DMS79 treated with DMSO at 0.1 percent for 48 hours (cell line): ENCODE data around the gene IBA57.
"Not testable (repeated sequence)": the region's sequence is repeated elsewhere in the genome, so short reads cannot be mapped to it uniquely, and the experiment has no call there.

Experiments
- DNase-seq: peaks from one replicate; lab custom pipeline; 2025; lab: John Stamatoyannopoulos, UW

IBA57 gene

DNA sequence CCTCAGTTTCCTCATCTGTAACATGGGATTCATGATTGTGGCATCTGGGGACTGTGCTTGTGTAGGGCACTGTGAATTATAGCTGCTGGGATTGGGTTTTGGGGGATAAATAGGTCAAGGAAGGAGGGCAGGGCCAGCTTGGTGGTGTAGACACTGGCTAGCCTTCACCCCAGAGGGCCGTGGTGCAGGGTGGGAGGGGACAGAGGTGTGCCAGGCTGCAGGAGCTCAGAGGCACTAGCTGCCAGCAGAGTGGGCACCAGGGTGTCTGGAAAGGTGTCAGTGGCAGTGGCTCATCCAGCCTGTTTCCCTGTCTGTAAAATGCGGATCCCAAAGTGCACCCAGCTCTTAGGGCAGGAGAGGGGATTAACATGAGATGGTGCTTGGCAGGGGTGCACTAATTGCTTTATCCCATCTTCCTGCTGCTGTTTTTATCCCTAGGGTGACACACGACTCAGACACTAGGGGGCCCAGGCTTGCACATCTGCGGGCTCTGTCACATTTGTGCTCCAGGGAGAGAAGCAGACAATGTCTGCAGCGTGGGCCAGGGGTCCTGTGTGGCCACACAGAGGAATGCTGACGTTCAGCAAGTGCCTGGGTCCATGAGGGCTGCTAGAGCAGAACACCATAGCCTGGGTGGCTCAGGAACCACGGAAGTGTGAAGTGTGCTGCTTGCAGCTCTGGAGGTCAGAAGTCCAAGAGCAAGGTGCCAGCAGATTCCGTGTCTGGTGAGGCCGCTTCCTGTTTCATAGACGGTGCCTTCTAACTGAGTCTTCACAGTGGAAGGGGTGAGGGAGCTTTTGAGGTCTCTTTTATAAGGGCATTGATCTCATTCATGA is 61.6 kb downstream of the IBA57 start:
- no peak for DNase-seq

DNA sequence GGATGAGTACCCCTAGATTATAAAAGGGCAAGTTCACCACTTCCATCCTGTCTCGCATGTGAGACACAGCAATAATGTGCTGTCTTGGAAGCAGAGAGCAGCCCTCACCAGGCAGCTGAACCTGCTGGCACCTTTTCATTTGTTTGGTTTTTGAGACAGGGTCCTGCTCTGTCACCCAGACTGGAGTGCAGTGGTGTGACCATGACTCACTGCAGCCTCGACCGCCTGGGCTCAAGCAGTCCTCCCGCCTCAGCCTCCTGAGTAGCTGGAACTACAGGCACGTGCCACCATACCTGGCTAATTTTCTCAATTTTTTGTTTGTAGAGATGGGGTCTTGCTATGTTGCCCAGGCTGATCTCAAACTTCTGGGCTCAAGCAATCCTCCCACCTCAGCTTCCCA is 62.5 kb downstream of the IBA57 start:
- not testable (repeated sequence) for DNase-seq

DNA sequence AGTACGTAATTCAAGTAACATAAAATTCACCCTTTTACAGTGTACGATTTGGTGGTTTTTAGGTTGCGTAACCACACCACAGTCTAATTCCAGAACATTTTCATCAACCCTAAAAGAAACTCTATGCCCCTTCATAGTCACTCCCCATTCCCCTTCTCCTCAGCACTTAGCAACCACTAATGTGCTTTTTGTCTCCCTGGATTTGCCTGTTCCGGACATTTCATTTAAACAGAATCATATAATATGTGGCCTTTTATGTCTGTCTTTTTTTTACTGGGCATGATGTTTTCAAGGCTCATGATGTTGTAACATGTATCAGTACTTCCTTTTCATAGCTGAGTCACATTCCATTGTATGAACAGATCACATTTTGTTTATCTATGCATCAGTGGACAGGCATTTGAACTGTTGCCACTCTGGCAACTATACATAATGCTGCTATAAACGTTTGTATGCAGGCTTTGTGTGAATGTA is 63.0 kb downstream of the IBA57 start:
- DNase-seq = no peak

DNA sequence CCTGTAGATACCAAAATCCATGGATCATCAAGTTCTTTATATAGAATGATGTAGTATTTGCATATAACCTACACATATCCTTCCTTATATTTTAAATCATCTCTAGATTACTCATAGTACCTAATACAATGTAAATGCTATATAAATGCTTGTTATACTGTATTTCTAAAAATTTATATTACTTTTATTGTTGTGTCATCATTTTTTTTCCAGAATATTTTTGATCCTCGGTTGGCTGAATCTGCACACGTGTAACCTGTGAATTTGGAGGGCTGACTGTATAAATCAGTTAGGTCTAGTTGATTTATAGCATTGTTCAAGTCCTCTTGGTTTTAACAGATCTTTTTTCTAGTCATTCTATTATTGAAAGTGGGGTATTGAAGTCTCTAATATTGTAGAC is 65.6 kb downstream of the IBA57 start:
- no peak for DNase-seq
